ENCODE data around the gene LIMS1. TPM values are rescaled to one million over a fixed set of nuclear protein-coding genes. Genes with fewer than 3 reads are reported as not detected.
"Not testable (repeated sequence)": the region's sequence is repeated elsewhere in the genome, so short reads cannot be mapped to it uniquely, and the experiment has no call there.

The LIMS1 gene
- total and polyA plus RNA-seq, 5 donors = 21.4 to 65.6 (median 55.1) TPM

- H3K4me3 ChIP-seq (ENCODE audit: low read length); H3K27ac ChIP-seq (ENCODE audit: low read length); H3K9me3 ChIP-seq (ENCODE audit: control insufficient read depth, low read length); intact Hi-C loops (cut with DNase I); H3K4me1 ChIP-seq (ENCODE audit: control insufficient read depth, insufficient read depth, low read length); ATAC-seq; H3K27me3 ChIP-seq (ENCODE audit: control insufficient read depth, insufficient read depth); DNase-seq: not testable (repeated sequence)
- 88% methylated on average over 6 of the region's 6 CpGs for WGBS
Observed at GRCh38 chr2:108734656-108735055, 200.4 kb downstream of the LIMS1 start.

Other genes starting within 250 kb of the LIMS1 start
- 1 to 10 TPM in 1 of 4 donors, under 1 TPM in 3; 0.20 to 2.4 (median 0.83) TPM for gene SULT1C2, start 245.6 kb upstream of the LIMS1 start, total RNA-seq
- gene SULT1C2, start 245.6 kb upstream of the LIMS1 start, polyA plus RNA-seq = 0.27 TPM
- 10 to 100 TPM in 3 of 4 donors, 1 to 10 TPM in 1; 7.1 to 23.6 (median 13.9) TPM for gene SULT1C4, start 156.5 kb upstream of the LIMS1 start, total RNA-seq
- gene SULT1C4, start 156.5 kb upstream of the LIMS1 start, polyA plus RNA-seq = 5.2 TPM
- 10 to 100 TPM; 22.8 to 32.5 (median 26.1) TPM for gene GCC2, start 85.3 kb upstream of the LIMS1 start, total RNA-seq
- 6.5 TPM for gene GCC2, start 85.3 kb upstream of the LIMS1 start, polyA plus RNA-seq
- gene RANBP2, start 185.0 kb downstream of the LIMS1 start, total RNA-seq = 10 to 100 TPM; 53.3 to 70.4 (median 56.6) TPM
- 15.8 TPM for gene RANBP2, start 185.0 kb downstream of the LIMS1 start, polyA plus RNA-seq

Data from right cardiac atrium (tissue), 5 donors.